NCI-H345 (cell line): ENCODE results near the gene PCNT.

ENCODE experiments used
- DNase-seq: peaks from one replicate; lab custom pipeline; 2025; lab: John Stamatoyannopoulos, UW

Gene PCNT

GRCh38 chr21:46409641-46410406, 85.9 kb downstream of the PCNT start:
- DNase-seq: no peak

DNA sequence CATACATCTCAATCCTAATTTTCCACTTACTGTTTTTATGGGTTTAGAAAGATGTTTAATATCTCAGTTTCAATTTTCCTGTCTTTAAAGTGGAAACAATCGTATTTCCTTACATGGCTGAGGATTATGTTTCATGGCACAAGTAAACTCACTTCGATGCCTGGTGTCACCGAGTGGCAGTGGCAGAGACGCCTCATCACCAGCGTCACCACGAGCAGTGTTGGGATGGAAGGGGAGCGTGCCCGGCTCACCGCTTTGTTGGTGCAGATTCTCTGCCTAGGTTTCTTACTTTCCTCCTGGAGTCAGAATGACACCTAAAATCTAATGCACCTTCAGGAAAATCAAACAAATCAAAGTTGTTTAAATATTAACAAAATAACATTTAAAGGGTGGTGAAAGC, 86.6 kb downstream of the PCNT start:
- DNase-seq: no peak

DNA sequence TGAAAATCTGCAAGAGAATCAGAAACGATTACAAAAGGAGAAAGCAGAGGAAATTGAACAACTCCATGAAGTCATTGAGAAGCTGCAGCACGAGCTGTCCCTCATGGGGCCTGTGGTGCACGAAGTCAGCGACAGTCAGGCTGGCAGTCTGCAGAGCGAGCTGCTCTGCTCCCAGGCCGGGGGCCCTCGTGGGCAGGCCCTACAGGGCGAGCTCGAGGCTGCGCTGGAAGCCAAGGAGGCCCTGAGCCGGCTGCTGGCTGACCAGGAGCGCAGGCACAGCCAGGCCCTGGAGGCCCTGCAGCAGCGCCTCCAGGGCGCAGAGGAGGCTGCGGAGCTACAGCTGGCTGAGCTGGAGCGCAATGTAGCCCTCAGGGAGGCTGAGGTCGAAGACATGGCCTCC, 87.3 kb downstream of the PCNT start:
- DNase-seq: no peak

GRCh38 chr21:46411691-46412090, 87.7 kb downstream of the PCNT start:
- no peak for DNase-seq

GRCh38 chr21:46412521-46413364, 88.8 kb downstream of the PCNT start:
- no peak for DNase-seq

GRCh38 chr21:46413365-46413696, 89.4 kb downstream of the PCNT start:
- no peak for DNase-seq

DNA sequence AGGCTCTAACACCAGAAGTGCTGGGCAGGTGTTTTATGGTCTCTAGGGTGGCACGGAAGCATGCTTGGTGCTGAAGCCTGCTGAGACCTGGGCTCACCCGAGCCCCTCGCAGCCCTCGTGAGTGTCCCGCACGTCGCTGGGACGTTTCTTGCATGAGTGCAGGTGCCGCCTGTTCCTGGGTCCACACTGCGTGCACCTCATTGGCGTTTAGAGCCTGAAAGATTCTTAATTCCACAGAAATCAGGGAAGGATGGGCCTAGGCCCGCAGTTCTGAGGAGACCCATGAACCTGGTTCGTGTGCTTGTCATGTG, 91.0 kb downstream of the PCNT start:
- no peak for DNase-seq

DNA sequence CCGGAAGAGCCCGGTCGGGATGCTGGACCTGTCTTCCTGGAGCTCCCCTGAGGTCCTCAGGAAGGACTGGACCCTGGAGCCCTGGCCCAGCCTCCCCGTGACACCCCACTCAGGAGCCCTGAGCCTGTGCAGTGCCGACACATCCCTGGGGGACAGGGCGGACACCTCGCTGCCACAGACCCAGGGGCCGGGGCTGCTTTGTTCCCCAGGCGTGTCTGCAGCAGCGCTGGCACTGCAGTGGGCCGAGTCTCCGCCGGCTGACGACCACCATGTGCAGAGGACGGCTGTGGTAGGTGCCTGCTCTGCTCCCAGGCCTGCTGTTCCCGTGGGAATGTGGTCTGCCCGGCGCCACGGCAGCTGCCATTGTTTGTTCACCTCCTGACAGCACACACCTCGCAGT, 92.6 kb downstream of the PCNT start:
- DNase-seq: no peak

- DNase-seq: no peak
Observed at GRCh38 chr21:46418265-46418946, 94.5 kb downstream of the PCNT start.

- no peak for DNase-seq
Observed at GRCh38 chr21:46420241-46421190, 96.6 kb downstream of the PCNT start.

DNA sequence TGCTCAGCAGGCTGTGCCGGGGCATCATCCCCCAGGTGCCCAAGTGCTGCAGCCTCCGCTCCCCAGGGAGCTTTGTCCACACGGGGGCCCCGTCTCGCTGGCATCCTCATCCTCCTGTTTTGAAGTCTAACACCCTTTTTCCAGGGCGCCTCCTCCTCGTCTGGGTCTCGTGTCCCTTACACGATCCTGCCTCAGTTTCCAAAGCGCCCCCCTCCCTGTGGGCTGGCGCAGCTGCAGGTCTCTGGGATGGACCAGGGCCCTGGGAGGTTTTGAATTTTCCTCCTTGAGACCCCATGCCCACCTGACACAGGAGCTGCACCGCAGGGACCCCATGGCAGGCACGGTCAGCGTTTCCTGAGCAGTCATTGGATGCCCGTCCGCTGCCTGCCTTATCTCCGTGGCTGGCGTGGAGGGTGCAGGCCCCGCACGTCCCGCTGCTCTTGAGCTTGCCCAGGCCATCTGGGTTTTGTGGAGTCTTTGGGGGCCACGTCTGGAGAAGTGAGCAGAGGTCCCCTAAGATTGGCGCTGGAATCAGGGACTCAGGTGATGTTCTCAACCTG, 97.3 kb downstream of the PCNT start:
- DNase-seq: no peak

DNA sequence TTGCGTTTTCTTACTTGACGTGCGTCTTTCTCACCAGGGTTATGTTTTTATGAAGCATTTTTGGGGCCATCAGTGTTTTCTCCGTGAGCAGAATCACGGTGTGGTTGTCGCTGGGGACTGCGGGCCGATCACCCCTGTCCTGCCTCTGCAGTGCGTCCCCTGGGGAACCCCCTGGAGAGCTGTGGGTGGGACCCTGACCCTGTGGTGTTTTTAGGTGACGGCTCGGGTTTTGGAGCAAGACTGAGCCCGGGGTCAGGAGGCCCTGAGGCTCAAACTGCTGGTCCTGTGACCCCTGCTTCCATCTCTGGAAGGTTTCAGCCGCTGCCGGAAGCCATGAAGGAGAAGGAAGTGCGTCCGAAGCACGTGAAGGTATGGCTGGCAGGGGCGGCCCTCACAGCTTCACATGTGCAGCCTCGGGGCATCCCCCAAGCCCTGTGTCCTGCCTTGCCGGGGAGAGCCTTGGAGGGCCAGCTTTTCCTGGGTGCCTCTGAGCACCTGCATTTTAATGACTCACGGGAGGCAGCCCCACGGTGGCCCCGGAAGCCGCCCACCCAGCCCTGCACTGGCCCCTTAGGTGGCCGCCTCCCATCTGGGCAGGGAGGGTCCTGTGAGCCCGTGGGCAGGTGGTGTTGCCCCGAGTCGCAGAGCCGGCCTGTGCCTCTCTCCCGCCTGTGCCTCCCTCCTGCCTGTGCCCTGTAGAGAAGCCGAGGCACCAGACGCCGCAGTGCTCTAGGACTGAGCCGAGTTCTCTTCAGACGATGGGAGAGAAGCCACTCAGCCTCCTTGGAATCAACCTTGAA, 98.0 kb downstream of the PCNT start:
- no peak for DNase-seq

DNA sequence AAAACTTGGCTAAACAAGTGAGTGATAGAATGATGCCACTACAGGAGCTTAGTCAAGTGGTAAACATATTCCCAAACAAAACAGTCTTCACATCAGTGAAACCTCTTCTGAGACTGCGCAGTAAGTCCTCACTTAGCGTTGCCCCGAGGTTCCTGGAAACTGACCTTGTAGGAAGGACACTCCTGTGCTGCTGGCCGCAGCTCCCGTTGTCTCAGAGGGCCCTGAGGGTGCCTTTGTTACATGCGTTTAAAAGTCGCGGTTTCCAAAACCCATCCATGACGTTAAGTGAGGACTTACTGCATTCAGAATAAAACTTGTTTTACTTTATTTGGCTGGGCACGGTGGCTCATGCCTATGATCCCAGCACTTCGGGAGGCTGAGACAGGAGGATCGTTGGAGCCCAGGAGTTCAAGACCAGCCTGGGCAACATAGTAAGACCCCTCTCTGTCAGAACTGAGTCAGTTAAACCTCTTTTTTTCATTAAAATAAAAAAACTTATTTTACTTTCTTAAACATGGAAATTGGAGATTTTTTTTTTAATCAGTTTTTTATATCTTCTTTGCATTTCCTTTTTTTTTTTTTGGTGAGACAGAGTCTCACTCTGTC, 98.8 kb downstream of the PCNT start:
- no peak for DNase-seq

GRCh38 chr21:46423546-46424038, 99.6 kb downstream of the PCNT start:
- no peak for DNase-seq

- no peak for DNase-seq
Observed at GRCh38 chr21:46424039-46424591, 100.2 kb downstream of the PCNT start.

- no peak for DNase-seq
Observed at GRCh38 chr21:46424621-46425020, 100.7 kb downstream of the PCNT start.

DNA sequence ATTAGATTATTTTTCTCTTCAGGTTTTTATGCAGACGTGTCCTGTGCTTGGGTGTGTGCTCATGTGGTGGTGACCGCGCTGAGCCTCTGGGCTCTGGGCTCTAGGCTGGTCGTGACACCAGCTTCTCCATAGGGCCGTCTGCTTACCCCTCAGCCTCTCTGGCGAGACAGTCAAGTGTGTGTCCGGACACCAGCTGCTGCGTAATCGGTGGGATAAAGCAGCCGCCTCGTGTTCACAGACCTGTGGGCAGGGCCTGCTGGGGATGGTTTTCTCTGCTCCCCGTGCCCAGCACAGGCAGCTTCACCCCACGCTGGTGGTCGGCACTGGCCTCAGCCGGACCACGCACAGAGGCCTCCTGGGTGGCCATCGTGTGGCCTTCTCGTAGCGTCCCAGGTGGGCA, 101.1 kb downstream of the PCNT start:
- no peak for DNase-seq

- no peak for DNase-seq
Observed at GRCh38 chr21:46425571-46425970, 101.6 kb downstream of the PCNT start.

GRCh38 chr21:46426313-46427046, 102.5 kb downstream of the PCNT start:
- DNase-seq: no peak
